Subcutaneous adipose tissue (tissue), 4 donors: ENCODE measurements around the gene SYCE1L. TPM values are rescaled to one million over a fixed set of nuclear protein-coding genes. Genes with fewer than 3 reads are reported as not detected.

Source experiments
- total RNA-seq, 4 donors: library from RNA; depleted of rRNA; stranded (reverse); fragments of >200 nt; gene quantifications; one replicate each; pipeline ENCODE4 v1.1.0, GENCODE V29; 2016
- TF ChIP-seq, protein P1 (sequence below): fragments of 450-650 bp; IDR thresholded peaks from one replicate; pipeline ENCODE4 v1.5.1; 2016; ENCODE audit warnings: low read depth, mild to moderate bottlenecking, control low read depth, antibody characterized with exemption, moderate library complexity

The SYCE1L gene
- total RNA-seq, 4 donors from 2014 or later: 0.68 to 6.5 (median 1.1) TPM; not detected in 1

GRCh38 chr16:77170805-77171204 is 28.4 kb upstream of the SYCE1L start:
- TF ChIP-seq, protein P1, sequence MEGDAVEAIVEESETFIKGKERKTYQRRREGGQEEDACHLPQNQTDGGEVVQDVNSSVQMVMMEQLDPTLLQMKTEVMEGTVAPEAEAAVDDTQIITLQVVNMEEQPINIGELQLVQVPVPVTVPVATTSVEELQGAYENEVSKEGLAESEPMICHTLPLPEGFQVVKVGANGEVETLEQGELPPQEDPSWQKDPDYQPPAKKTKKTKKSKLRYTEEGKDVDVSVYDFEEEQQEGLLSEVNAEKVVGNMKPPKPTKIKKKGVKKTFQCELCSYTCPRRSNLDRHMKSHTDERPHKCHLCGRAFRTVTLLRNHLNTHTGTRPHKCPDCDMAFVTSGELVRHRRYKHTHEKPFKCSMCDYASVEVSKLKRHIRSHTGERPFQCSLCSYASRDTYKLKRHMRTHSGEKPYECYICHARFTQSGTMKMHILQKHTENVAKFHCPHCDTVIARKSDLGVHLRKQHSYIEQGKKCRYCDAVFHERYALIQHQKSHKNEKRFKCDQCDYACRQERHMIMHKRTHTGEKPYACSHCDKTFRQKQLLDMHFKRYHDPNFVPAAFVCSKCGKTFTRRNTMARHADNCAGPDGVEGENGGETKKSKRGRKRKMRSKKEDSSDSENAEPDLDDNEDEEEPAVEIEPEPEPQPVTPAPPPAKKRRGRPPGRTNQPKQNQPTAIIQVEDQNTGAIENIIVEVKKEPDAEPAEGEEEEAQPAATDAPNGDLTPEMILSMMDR: no peak

DNA sequence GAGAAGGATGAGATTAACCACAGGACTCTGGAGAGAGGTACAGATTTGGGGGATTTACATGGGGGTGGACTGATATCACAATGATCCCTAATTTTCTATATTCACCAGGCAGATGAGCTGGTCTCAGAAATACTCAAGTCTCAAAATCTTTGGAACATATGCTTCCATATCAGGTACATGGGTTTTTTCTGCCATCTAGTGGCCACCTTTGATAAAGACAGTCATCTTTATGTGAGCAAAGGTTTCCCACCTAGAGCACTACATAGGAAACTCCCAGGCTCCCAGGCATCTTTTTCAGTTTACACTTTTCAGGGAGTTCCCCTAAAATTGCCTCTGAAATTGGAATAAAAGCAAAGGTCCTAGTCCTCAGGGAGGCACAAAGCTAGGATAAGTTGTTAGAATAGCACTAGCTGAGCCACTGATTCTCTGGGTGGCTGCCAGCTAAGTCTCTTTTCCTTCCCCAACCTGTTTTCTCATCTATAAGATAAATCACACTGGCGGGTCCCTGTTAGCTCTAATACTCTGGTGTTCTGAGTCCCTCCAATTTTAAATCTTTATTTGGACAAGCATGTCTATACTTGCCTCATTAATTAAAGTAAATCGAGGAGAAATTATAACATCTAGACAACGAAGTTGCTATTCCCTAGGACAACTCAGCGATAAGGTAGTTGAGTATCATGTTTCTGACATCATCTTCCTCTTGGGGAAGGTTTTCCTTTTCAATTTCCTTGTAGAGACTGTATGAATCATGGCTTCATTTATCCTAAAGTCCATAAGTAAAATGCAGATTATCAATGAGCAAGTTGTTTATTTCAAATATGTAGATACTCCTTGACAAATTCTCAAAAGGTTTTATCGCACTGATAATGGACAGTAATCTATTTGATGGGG is 27.2 kb upstream of the SYCE1L start:
- TF ChIP-seq, protein P1: no peak

DNA sequence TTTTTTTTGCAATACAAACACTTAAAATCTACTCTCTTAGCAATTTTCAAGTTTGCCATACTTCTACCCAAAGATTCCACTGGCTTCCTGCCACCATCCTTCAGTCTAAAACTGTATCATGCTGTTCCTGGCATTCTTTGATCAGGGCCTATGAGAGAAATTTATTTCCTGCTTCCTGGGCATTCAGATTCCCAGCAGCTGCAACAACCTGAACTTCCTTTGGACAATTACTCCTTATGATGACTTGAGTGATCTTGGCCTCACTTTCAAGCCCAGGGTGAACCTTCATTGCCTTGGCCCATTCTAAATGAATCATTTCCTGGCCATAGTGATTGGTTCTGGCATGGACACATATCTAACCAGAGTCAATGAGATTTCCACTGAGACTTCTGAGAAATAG is 26.3 kb upstream of the SYCE1L start:
- TF ChIP-seq, protein P1: no peak

- TF ChIP-seq, protein P1: no peak
Measured at GRCh38 chr16:77183137-77183536, 16.1 kb upstream of the SYCE1L start.

GRCh38 chr16:77190190-77190477 is 9.1 kb upstream of the SYCE1L start:
- TF ChIP-seq, protein P1: no peak

DNA sequence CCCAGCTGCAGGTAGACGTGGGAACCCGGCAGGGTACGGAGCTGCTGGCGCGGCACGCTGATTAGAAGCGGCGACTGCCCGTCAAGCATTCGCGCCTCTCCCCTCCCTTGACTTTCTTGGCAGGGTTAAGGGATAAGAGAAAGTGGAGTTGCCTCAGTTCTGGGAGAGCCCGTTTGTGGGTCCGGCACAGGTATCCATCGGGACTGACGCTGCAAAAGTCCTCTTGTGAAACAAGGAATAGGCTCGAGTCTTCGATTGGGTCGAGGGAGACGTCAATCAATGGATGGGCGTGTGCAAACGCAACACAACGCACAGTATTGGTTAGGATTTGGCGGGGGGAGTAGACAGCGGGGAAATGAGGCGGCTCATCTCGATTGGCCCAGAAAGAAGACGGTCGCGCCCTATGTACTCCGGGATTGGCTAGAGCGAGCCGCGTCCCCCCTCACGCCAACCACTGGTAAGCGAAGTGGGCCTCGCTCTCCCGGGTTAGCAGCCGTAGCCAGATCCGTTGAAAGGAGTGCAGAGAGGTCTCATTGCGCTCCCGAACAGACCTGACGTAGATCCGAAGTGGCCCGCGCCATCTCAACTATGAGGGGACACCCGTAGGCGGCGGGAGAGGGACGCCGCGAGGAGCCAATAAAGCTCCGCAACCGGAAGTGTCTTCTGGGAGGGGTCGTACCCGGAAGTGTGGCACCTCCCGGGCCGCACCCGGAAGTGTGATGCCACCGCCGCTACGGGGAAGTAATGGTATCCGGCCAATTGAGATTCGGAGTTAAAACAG is 8.5 kb upstream of the SYCE1L start, which contains the start of gene MON1B:
Gene MON1B, plus strand, starts transcription at position 713 of the 781 bp plus-strand sequence. CDS start 296 bp downstream, outside the sequence.
- TF ChIP-seq, protein P1: no peak
